HepG2 (cell line): ENCODE results near the gene NCLN.

Experiments
- BHLHE40 ChIP-seq: IDR thresholded peaks from 2 replicates; pipeline ENCODE4 v1.6.1; 2011; ENCODE audit warnings: low read length, improper control_type of control experiment
- ZBTB7B ChIP-seq: sonication (generic); formaldehyde crosslinking; IDR thresholded peaks from 2 replicates; pipeline ENCODE4 v1.4.0; 2020; ENCODE audit warnings: missing genetic modification reagents
- TF ChIP-seq, protein P1 (sequence below), 2 experiments: sonication (generic) in 1 of 2; formaldehyde crosslinking in 1 of 2; IDR thresholded peaks; 2 replicates each; pipeline versions ENCODE4 v1.5.1 to v1.6.1; 2011 to 2020; ENCODE audit warnings: borderline replicate concordance in 1 of 2, low read depth in 1 of 2, low read length in 1 of 2, mild to moderate bottlenecking in 1 of 2, missing genetic modification reagents in 1 of 2, moderate library complexity in 1 of 2

DNA sequence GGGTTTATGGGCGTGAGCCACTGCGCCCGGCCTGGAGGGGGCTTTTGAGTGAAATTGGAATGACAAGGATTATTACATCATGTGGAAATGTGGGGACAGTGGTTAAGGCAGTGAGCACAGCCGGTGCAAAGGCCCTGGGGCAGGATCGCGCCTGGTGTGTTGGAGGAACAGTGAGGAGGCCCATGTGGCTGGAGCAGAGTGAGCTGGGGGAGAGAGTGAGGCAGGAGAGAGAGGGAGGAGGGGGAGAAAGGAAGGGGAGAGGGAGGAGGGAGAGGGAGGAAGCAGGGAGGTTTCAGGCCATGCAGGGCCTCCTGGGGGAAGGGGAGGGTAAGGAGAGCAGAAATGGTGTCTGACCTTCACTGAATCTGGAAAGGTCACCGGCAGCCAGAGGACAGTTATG is 27.4 kb downstream of the NCLN start:
- no peak for TF ChIP-seq ZBTB7B (CRISPR knock-in tag)
- TF ChIP-seq, protein P1, sequence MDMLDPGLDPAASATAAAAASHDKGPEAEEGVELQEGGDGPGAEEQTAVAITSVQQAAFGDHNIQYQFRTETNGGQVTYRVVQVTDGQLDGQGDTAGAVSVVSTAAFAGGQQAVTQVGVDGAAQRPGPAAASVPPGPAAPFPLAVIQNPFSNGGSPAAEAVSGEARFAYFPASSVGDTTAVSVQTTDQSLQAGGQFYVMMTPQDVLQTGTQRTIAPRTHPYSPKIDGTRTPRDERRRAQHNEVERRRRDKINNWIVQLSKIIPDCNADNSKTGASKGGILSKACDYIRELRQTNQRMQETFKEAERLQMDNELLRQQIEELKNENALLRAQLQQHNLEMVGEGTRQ (IDR thresholded peaks at IDR 0.05; ENCODE audit: low read depth, low read length) = no peak
- TF ChIP-seq, protein P1 (CRISPR knock-in tag; IDR thresholded peaks at IDR 0.05; ENCODE audit: borderline replicate concordance) = no peak
- TF ChIP-seq BHLHE40 = no peak
